ENCODE measurements around the gene CDH2.

Gene CDH2

DNA sequence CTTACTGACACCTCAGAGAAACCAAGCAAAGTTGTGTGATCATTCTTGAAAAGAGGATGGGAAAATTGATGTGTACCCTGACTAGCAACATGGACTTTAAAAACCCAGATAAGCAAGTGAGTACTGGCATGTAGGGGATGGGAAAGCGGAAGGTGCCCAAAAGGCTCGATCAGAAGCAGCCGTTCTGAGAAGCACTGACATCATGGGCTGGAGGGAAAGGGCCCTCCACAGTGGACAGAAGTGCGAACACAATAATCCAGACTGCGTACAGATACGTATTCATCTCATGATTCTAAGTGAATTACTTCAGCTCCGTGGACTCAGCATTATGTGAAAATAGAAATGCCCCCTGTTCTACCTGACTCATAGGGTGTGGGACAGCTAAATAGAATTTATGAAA lies 42.2 kb downstream of the CDH2 start:
- TF ChIP-seq GLIS3 (CRISPR knock-in tag; IDR thresholded peaks at IDR 0.05) (no peak), ZC3H10 (CRISPR knock-in tag; IDR thresholded peaks at IDR 0.05) (no peak), SNAI2 (CRISPR knock-in tag; IDR thresholded peaks at IDR 0.05) (no peak), TOX (CRISPR knock-in tag; IDR thresholded peaks at IDR 0.05; ENCODE audit: borderline replicate concordance) (no peak), CSRNP3 (CRISPR knock-in tag; IDR thresholded peaks at IDR 0.05) (no peak)
- TF ChIP-seq, protein P1, sequence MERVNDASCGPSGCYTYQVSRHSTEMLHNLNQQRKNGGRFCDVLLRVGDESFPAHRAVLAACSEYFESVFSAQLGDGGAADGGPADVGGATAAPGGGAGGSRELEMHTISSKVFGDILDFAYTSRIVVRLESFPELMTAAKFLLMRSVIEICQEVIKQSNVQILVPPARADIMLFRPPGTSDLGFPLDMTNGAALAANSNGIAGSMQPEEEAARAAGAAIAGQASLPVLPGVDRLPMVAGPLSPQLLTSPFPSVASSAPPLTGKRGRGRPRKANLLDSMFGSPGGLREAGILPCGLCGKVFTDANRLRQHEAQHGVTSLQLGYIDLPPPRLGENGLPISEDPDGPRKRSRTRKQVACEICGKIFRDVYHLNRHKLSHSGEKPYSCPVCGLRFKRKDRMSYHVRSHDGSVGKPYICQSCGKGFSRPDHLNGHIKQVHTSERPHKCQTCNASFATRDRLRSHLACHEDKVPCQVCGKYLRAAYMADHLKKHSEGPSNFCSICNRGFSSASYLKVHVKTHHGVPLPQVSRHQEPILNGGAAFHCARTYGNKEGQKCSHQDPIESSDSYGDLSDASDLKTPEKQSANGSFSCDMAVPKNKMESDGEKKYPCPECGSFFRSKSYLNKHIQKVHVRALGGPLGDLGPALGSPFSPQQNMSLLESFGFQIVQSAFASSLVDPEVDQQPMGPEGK (CRISPR knock-in tag; IDR thresholded peaks at IDR 0.05; ENCODE audit: borderline replicate concordance) = no peak
- TF ChIP-seq, protein P2, sequence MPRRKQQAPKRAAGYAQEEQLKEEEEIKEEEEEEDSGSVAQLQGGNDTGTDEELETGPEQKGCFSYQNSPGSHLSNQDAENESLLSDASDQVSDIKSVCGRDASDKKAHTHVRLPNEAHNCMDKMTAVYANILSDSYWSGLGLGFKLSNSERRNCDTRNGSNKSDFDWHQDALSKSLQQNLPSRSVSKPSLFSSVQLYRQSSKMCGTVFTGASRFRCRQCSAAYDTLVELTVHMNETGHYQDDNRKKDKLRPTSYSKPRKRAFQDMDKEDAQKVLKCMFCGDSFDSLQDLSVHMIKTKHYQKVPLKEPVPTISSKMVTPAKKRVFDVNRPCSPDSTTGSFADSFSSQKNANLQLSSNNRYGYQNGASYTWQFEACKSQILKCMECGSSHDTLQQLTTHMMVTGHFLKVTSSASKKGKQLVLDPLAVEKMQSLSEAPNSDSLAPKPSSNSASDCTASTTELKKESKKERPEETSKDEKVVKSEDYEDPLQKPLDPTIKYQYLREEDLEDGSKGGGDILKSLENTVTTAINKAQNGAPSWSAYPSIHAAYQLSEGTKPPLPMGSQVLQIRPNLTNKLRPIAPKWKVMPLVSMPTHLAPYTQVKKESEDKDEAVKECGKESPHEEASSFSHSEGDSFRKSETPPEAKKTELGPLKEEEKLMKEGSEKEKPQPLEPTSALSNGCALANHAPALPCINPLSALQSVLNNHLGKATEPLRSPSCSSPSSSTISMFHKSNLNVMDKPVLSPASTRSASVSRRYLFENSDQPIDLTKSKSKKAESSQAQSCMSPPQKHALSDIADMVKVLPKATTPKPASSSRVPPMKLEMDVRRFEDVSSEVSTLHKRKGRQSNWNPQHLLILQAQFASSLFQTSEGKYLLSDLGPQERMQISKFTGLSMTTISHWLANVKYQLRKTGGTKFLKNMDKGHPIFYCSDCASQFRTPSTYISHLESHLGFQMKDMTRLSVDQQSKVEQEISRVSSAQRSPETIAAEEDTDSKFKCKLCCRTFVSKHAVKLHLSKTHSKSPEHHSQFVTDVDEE (CRISPR knock-in tag; IDR thresholded peaks at IDR 0.05) = no peak
- no peak for ATAC-seq

- ATAC-seq = peak; percentile 12; the same call in 2 of the 3 replicates
- TF ChIP-seq ZNF565 (CRISPR knock-in tag; conservative IDR thresholded peaks at IDR 0.05; ENCODE audit: low read depth) (no peak), RARB (CRISPR knock-in tag; IDR thresholded peaks at IDR 0.05) (no peak), TOX (CRISPR knock-in tag; IDR thresholded peaks at IDR 0.05; ENCODE audit: borderline replicate concordance) (no peak), OSR1 (CRISPR knock-in tag; IDR thresholded peaks at IDR 0.05) (no peak), CSDC2 (CRISPR knock-in tag; IDR thresholded peaks at IDR 0.05) (no peak), BACH2 (CRISPR knock-in tag; IDR thresholded peaks at IDR 0.05; ENCODE audit: borderline replicate concordance) (no peak), CSRNP3 (CRISPR knock-in tag; IDR thresholded peaks at IDR 0.05) (no peak), TCF4 (CRISPR knock-in tag; IDR thresholded peaks at IDR 0.05; ENCODE audit: borderline replicate concordance) (peak; percentile 72), ZNF70 (CRISPR knock-in tag; IDR thresholded peaks at IDR 0.05) (no peak)
- TF ChIP-seq, protein P2 (CRISPR knock-in tag; IDR thresholded peaks at IDR 0.05) = peak; percentile 81
These were observed 44.8 kb downstream of the CDH2 start for GRCh38 chr18:28132084-28132483.

DNA sequence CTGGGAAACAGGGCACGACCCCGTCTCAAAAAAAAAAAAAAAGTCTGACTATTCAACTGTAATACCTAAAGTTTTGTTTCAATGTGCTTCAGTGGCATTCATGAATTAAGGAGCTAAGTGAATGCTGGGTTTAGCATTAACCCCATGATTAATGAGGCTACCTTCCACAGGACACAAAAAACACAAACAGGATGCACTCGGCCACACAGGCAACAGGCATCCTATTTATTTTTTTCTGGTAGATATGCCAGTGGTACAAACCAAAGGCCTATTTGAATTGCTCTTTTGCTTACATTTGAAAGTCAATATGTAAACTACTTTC lies 48.3 kb downstream of the CDH2 start:
- no peak for TF ChIP-seq OSR1 (CRISPR knock-in tag; IDR thresholded peaks at IDR 0.05)
- TF ChIP-seq, protein P2 (CRISPR knock-in tag; IDR thresholded peaks at IDR 0.05) = no peak
- TF ChIP-seq SNAI2 (CRISPR knock-in tag; IDR thresholded peaks at IDR 0.05) = no peak
- TF ChIP-seq ZFP30 (CRISPR knock-in tag; IDR thresholded peaks at IDR 0.05) = no peak
- no peak for TF ChIP-seq GLIS3 (CRISPR knock-in tag; IDR thresholded peaks at IDR 0.05)
- TF ChIP-seq ZNF8 (CRISPR knock-in tag; IDR thresholded peaks at IDR 0.05) = no peak
- no peak for TF ChIP-seq TOX (CRISPR knock-in tag; IDR thresholded peaks at IDR 0.05; ENCODE audit: borderline replicate concordance)
- no peak for TF ChIP-seq ARNTL (CRISPR knock-in tag; IDR thresholded peaks at IDR 0.05; ENCODE audit: borderline replicate concordance, low read depth)
- no peak for TF ChIP-seq ZFP3 (CRISPR knock-in tag; IDR thresholded peaks at IDR 0.05)
- TF ChIP-seq BACH2 (CRISPR knock-in tag; IDR thresholded peaks at IDR 0.05; ENCODE audit: borderline replicate concordance) = no peak
- TF ChIP-seq CSDC2 (CRISPR knock-in tag; IDR thresholded peaks at IDR 0.05) = no peak
- no peak for TF ChIP-seq ZNF70 (CRISPR knock-in tag; IDR thresholded peaks at IDR 0.05)
- TF ChIP-seq ZNF565 (CRISPR knock-in tag; conservative IDR thresholded peaks at IDR 0.05; ENCODE audit: low read depth) = no peak
- no peak for TF ChIP-seq ESRRG (CRISPR knock-in tag; IDR thresholded peaks at IDR 0.05)
- ATAC-seq = no peak
